Suprapubic skin (tissue), 4 donors: ENCODE results near the gene MCTP2. TPM values are rescaled to one million over a fixed set of nuclear protein-coding genes. Genes with fewer than 3 reads are reported as not detected.

Experiments used
- DNase-seq, 2 donors: peaks; one replicate each; pipeline ENCODE4 v3.0.0-alpha.2; 2019; ENCODE audit warnings: low spot score in 2 of 2
- H3K27ac ChIP-seq: fragments of 200-600 bp; sonication (generic); one replicate; pipeline ENCODE4 v1.5.1; 2019
- H3K27me3 ChIP-seq: fragments of 200-600 bp; sonication (generic); one replicate; pipeline ENCODE4 v1.5.1; 2019
- H3K36me3 ChIP-seq: fragments of 200-600 bp; sonication (generic); one replicate; pipeline ENCODE4 v1.5.1; 2019
- H3K4me1 ChIP-seq: fragments of 200-600 bp; sonication (generic); one replicate; pipeline ENCODE4 v1.5.1; 2019
- H3K4me3 ChIP-seq: fragments of 200-600 bp; sonication (generic); one replicate; pipeline ENCODE4 v1.5.1; 2019; ENCODE audit warnings: mild to moderate bottlenecking
- H3K9me3 ChIP-seq: fragments of 200-600 bp; sonication (generic); one replicate; pipeline ENCODE4 v1.5.1; 2019
- EP300 ChIP-seq: sonication (generic); formaldehyde crosslinking; IDR thresholded peaks from one replicate; pipeline ENCODE4 v1.6.1; 2017; ENCODE audit warnings: antibody characterized with exemption
- POLR2A ChIP-seq, 2 donors: fragments of 450-650 bp; IDR thresholded peaks; one replicate each; pipeline ENCODE4 v1.6.1; 2017; ENCODE audit warnings: antibody characterized with exemption in 2 of 2, mild to moderate bottlenecking in 2 of 2, moderate library complexity in 2 of 2
- POLR2AphosphoS5 ChIP-seq, 3 donors: sonication (generic); formaldehyde crosslinking; IDR thresholded peaks; one replicate each; pipeline ENCODE4 v1.6.1; 2017; ENCODE audit warnings: antibody characterized with exemption in 3 of 3
- WGBS: methylation state at CpG from one replicate; pipeline ENCODE4 v1.1.5; 2018; 5-methylcytosine and 5-hydroxymethylcytosine counted together
- total RNA-seq, 4 donors: library from RNA; depleted of rRNA; stranded (reverse); fragments of >200 nt; gene quantifications; one replicate each; pipeline ENCODE4 v1.1.0, GENCODE V29; 2016
- TF ChIP-seq, protein P1 (sequence below), 2 donors: fragments of 200-600 bp in 1 of 2; fragments of 450-650 bp in 1 of 2; sonication (generic) in 1 of 2; IDR thresholded peaks; one replicate each; pipeline ENCODE4 v1.5.1; 2016 to 2019; ENCODE audit warnings: antibody characterized with exemption in 2 of 2, mild to moderate bottlenecking in 1 of 2, moderate library complexity in 1 of 2

Gene MCTP2
- total RNA-seq, 4 donors from 2014 or later: 17.2 to 41.8 (median 20.5) TPM

- no peak for DNase-seq
- Histone ChIP-seq H3K27ac (no peak overlapping the region), H3K27me3 (no peaks in the 10 kb centered on the region), H3K36me3 (no peaks in the 10 kb centered on the region), H3K4me3 (no peak overlapping the region), H3K4me1 (no peaks in the 10 kb centered on the region), H3K9me3 (no peaks in the 10 kb centered on the region)
- TF ChIP-seq, protein P1, sequence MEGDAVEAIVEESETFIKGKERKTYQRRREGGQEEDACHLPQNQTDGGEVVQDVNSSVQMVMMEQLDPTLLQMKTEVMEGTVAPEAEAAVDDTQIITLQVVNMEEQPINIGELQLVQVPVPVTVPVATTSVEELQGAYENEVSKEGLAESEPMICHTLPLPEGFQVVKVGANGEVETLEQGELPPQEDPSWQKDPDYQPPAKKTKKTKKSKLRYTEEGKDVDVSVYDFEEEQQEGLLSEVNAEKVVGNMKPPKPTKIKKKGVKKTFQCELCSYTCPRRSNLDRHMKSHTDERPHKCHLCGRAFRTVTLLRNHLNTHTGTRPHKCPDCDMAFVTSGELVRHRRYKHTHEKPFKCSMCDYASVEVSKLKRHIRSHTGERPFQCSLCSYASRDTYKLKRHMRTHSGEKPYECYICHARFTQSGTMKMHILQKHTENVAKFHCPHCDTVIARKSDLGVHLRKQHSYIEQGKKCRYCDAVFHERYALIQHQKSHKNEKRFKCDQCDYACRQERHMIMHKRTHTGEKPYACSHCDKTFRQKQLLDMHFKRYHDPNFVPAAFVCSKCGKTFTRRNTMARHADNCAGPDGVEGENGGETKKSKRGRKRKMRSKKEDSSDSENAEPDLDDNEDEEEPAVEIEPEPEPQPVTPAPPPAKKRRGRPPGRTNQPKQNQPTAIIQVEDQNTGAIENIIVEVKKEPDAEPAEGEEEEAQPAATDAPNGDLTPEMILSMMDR (IDR thresholded peaks at IDR 0.05): no peak
- no peak for TF ChIP-seq POLR2A (IDR thresholded peaks at IDR 0.05)
- no peak for TF ChIP-seq EP300
- no peak for TF ChIP-seq POLR2AphosphoS5 (IDR thresholded peaks at IDR 0.05)
- 100% methylated on average over 1 of the region's 1 CpG for WGBS
These were observed 65.4 kb downstream of the MCTP2 start for GRCh38 chr15:94296717-94297116.

GRCh38 chr15:94297558-94297957 is 66.2 kb downstream of the MCTP2 start:
- no peaks in the 10 kb centered on the region for H3K4me1 ChIP-seq
- TF ChIP-seq, protein P1 (IDR thresholded peaks at IDR 0.05): no peak
- TF ChIP-seq POLR2AphosphoS5 (IDR thresholded peaks at IDR 0.05) (no peak), EP300 (no peak), POLR2A (IDR thresholded peaks at IDR 0.05) (no peak)
- no peaks in the 10 kb centered on the region for H3K9me3 ChIP-seq
- WGBS: 74% methylated on average over 6 of the region's 6 CpGs
- no peak for DNase-seq
- H3K27me3 ChIP-seq: no peaks in the 10 kb centered on the region
- no peak overlapping the region for H3K4me3 ChIP-seq
- H3K36me3 ChIP-seq: no peaks in the 10 kb centered on the region
- H3K27ac ChIP-seq: no peak overlapping the region

- no peak overlapping the region for H3K4me3 ChIP-seq
- DNase-seq: no peak
- WGBS: 92% methylated on average over 9 of the region's 9 CpGs
- H3K27ac ChIP-seq: no peak overlapping the region
- no peaks in the 10 kb centered on the region for H3K27me3 ChIP-seq
- TF ChIP-seq POLR2A (IDR thresholded peaks at IDR 0.05): no peak
- TF ChIP-seq POLR2AphosphoS5 (IDR thresholded peaks at IDR 0.05): no peak
- TF ChIP-seq, protein P1 (IDR thresholded peaks at IDR 0.05): no peak
- TF ChIP-seq EP300: no peak
- no peaks in the 10 kb centered on the region for H3K4me1 ChIP-seq
- no peaks in the 10 kb centered on the region for H3K9me3 ChIP-seq
- no peaks in the 10 kb centered on the region for H3K36me3 ChIP-seq
These were observed 67.0 kb downstream of the MCTP2 start for GRCh38 chr15:94298364-94298763.

DNA sequence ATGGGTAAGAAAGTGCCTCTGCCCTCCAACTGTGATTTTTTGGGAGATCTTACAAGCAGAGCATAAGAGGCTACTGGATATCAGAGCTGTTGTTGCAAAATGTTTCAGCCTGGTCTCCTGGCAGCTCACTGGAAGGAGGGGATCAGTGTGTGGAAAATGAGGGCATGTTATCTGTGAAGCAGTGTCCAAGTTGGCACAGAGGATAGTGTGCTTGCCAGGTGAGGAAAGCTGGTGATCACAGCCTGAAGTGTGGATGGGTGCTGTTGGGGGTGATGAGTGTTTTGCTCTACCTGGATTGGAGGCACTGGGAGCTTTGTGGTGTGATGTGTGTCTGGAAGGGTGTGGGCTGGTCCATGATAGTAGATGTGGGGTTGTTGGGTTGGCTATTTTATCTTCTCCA is 69.3 kb downstream of the MCTP2 start:
- Histone ChIP-seq H3K27ac (no peak overlapping the region), H3K9me3 (no peaks in the 10 kb centered on the region), H3K4me1 (no peaks in the 10 kb centered on the region), H3K27me3 (no peaks in the 10 kb centered on the region), H3K36me3 (no peaks in the 10 kb centered on the region), H3K4me3 (no peak overlapping the region)
- TF ChIP-seq EP300 (no peak), POLR2AphosphoS5 (IDR thresholded peaks at IDR 0.05) (no peak), POLR2A (IDR thresholded peaks at IDR 0.05) (no peak)
- TF ChIP-seq, protein P1 (IDR thresholded peaks at IDR 0.05): no peak
- no peak for DNase-seq

DNA sequence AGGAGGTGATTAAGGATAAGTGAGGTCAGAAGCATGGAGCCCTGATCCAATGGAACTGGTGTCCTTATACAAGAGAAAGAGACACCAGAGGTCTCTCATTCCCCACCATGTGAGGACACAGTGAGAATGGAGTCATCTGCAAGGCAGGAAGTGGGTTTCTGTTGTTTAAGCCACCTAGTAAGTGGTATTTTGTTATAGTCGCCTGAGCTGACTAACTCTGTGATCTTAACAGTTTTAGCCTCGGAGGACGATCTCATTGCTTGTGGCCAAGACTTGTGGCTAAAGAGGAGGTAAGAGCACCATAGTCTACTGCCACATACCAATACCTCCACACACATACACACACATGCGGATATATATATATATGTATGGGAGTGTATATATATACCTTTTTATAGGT is 73.8 kb downstream of the MCTP2 start:
- H3K9me3 ChIP-seq: no peaks in the 10 kb centered on the region
- no peak overlapping the region for H3K27ac ChIP-seq
- DNase-seq: no peak
- no peaks in the 10 kb centered on the region for H3K27me3 ChIP-seq
- TF ChIP-seq, protein P1 (IDR thresholded peaks at IDR 0.05): no peak
- H3K4me3 ChIP-seq: no peak overlapping the region
- 98% methylated on average over 4 of the region's 4 CpGs for WGBS
- H3K36me3 ChIP-seq: no peaks in the 10 kb centered on the region
- H3K4me1 ChIP-seq: no peaks in the 10 kb centered on the region
